Adrenal gland (tissue), 5 donors: ENCODE measurements around the gene VPS13D.

ENCODE experiments used
- POLR2A ChIP-seq, 2 donors: fragments of 450-650 bp; IDR thresholded peaks; one replicate each; pipeline ENCODE4 v1.6.1; 2017; ENCODE audit warnings: antibody characterized with exemption in 2 of 2, mild to moderate bottlenecking in 2 of 2, moderate library complexity in 1 of 2
- TF ChIP-seq, protein P1 (sequence below), 6 experiments: fragments of 450-650 bp in 4 of 6; fragments of 200-600 bp in 2 of 6; sonication (generic) in 1 of 6; IDR thresholded peaks; 1 replicate in 5 of 6; 2 replicates in 1 of 6; pipeline versions ENCODE4 v1.5.1 to v1.8.0; 2016 to 2021; ENCODE audit warnings: antibody characterized with exemption in 6 of 6, mild to moderate bottlenecking in 2 of 6, moderate library complexity in 1 of 6
- donor health status: DM: no; HTN: no; CAD: no.

DNA sequence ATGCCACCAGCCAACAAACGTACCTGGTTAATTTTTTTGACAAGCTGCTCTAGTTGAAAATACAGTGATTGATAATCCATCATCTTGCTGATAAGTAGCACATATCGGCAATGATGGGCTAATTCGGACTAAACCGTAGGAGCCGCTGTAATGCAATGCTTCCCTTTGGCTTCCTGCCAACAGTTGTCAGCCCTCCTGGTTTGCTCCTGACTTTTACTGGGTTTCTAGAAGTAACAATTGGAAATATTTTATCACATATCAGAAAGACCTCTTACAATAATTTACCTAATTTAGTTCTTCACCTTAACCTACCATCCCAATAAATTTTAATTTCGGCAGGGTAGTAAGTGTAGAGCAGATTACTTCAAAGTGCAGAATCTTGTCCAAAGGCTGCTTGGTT lies 239.7 kb downstream of the VPS13D start:
- TF ChIP-seq, protein P1, sequence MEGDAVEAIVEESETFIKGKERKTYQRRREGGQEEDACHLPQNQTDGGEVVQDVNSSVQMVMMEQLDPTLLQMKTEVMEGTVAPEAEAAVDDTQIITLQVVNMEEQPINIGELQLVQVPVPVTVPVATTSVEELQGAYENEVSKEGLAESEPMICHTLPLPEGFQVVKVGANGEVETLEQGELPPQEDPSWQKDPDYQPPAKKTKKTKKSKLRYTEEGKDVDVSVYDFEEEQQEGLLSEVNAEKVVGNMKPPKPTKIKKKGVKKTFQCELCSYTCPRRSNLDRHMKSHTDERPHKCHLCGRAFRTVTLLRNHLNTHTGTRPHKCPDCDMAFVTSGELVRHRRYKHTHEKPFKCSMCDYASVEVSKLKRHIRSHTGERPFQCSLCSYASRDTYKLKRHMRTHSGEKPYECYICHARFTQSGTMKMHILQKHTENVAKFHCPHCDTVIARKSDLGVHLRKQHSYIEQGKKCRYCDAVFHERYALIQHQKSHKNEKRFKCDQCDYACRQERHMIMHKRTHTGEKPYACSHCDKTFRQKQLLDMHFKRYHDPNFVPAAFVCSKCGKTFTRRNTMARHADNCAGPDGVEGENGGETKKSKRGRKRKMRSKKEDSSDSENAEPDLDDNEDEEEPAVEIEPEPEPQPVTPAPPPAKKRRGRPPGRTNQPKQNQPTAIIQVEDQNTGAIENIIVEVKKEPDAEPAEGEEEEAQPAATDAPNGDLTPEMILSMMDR (IDR thresholded peaks at IDR 0.05): no peak
- no peak for TF ChIP-seq POLR2A (IDR thresholded peaks at IDR 0.05)
